SHP77 treated with DMSO at 0.1 percent for 48 hours (cell line): ENCODE data around the gene ARHGAP23.
"Not testable (repeated sequence)": the region's sequence is repeated elsewhere in the genome, so short reads cannot be mapped to it uniquely, and the experiment has no call there.

ENCODE experiments used
- DNase-seq: peaks from one replicate; lab custom pipeline; 2025; lab: John Stamatoyannopoulos, UW

Gene ARHGAP23

DNA sequence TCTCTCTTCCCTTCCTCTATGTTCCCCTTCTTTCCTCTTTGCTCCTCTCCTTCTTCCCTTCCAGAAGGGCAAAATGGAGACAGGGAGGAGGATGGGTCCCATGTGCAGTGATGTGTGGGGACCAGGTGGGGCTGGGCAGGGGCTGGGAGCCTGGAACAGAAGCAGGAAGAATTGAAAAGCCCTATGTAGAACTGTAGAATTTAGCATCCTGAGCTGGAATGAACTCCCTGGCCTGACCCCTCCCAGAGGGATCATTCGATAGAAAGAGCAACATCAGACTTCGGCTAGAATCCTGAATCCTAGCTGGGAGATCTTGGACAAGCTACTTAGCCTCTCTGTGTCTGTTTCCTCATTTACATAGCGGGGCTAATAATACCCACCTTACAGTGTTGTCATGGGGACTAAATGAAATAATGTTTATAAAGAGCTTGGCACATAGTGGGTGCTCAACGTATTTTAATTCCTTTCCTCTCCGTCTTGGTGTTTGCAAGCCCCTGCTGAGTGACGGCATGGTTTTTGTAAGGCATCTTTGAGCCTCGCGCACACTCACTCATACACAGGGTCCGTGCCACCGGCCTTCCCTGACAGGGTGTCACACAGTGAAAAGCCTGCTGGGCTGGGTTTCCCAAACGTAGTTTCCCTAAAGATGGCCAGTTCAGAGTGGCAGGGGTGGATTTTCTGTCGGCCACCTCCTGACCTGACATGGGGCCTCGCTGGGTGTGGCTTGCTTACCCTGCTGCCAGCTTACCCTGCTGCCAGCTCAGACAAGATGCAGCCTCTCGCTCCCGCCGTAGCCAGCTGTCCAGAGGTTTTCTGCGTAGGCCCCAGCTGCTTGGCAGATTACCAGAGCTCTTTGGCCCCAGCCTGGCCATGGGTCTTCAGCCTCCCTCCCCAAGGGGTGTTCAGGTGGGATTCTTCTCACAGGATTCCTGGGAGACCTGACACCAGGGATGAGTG lies 6.1 kb upstream of the ARHGAP23 start:
- peak; percentile 10 for DNase-seq

DNA sequence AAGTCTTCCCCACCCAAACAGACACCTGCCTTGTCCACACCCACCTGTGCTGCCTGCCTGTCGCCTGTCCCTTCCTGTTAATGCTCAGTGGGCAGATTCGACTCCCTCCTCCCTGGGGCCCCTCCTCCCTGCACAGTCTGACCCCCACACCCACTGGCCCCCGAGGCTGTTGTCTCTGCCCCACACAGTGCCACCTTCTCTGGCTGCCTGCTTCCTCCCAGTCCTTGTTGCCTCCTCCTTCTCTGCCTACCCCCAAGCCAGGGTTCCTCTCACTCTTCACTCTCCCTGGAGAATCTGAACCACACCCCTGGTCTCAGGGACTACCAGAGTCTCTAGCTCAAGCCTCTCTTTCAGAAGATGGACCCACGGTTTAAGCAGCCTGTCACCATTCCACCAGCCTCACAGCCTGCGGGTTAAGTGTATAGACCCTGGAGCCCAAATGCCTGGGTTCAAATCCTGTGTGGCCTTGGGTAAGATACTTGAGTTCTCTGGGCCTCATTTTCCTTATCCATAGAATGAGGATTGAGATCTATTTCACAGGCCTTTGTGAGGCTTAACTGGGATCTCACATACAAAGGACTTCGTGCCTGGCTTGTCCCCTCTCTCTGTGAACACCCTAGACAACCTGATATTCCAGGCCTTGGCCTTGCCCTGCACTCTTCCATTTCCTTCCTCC lies 3.8 kb upstream of the ARHGAP23 start:
- no peak for DNase-seq

DNA sequence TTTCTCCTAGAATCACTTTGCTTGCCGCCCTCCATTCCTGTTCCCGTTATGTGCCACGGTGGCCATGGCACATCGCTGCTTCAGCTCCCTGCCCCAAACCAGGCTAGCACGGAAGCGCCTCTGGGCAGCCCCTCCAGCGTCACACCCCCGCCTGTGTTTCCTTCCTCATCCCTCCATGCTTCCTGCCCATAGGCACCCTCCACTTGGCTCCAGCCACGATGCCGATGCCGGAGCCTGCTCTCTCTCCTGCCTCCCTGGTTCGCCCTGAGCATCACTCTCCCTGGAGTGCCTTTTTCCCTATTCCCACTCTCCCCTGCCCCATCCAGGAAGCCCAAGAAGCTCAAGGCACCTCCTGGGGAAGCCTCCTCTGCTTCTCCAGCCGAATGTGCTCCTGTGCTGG lies 3.2 kb upstream of the ARHGAP23 start:
- DNase-seq: no peak

DNA sequence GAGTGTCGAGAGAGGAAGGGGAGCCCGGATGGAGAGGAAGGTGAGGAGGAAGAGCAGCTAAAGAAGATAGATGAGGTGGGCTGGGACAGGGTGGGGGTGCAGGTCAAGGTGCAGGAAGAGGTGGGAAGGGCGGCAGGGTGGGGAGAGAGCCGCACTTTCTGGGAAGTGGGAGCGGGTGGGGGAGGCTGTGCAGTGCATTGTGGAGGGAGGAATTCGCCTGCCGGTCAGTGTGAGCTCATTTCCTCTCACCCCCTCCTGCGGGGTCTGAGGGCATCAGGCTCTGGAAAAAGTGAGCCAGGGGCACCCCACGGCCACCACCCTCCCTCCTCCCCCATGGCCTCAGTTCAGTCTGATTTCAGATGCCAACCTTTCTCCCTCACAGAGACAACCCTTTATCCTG lies 2.5 kb upstream of the ARHGAP23 start:
- DNase-seq: no peak

DNA sequence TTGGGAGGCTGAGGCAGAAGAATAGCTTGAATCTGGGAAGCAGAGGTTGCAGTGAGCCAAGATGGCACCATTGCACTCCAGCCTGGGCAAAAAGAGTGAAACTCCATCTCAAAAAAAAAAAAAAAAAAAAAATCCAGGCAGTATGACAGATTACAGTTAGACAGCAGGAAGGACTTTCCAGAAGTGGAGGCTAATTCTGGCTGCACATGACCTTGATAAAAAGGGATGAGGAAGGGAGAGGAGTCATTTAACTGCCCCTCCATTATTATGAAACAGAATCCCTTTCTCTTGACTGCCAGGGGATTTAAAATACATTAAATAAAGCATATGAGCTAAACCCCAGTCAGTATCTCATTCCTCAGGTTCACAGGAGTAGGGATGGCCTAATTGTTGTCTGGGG lies 1.8 kb upstream of the ARHGAP23 start:
- DNase-seq: no peak

- no peak for DNase-seq
These were observed 909 bp upstream of the ARHGAP23 start for GRCh38 chr17:38427160-38427949.

GRCh38 chr17:38428643-38429371 lies 543 bp downstream of the ARHGAP23 start:
- DNase-seq: no peak

GRCh38 chr17:38429476-38430100 lies 1.3 kb downstream of the ARHGAP23 start:
- no peak for DNase-seq

DNA sequence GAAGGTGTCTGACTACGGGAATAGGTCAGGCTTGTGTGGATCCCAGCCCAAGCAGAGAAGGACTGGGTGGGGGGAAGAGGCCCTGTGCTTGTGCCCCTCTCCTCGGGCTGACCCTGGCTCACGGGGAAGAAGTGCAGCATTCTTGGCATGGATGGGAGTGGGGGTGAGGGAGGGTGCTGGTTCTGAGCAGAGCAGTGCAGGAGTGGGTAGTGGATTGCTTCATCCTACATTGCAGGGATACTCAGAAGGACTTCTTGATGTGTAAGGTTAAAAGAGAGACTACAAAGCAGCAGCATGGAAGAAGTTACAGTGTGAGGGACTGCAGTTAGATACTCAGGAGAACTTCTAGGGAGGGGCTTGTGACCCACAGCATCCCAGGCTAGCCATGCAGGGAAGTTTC lies 2.1 kb downstream of the ARHGAP23 start:
- DNase-seq: no peak

- no peak for DNase-seq
These were observed 2.6 kb downstream of the ARHGAP23 start for GRCh38 chr17:38430822-38431221.

DNA sequence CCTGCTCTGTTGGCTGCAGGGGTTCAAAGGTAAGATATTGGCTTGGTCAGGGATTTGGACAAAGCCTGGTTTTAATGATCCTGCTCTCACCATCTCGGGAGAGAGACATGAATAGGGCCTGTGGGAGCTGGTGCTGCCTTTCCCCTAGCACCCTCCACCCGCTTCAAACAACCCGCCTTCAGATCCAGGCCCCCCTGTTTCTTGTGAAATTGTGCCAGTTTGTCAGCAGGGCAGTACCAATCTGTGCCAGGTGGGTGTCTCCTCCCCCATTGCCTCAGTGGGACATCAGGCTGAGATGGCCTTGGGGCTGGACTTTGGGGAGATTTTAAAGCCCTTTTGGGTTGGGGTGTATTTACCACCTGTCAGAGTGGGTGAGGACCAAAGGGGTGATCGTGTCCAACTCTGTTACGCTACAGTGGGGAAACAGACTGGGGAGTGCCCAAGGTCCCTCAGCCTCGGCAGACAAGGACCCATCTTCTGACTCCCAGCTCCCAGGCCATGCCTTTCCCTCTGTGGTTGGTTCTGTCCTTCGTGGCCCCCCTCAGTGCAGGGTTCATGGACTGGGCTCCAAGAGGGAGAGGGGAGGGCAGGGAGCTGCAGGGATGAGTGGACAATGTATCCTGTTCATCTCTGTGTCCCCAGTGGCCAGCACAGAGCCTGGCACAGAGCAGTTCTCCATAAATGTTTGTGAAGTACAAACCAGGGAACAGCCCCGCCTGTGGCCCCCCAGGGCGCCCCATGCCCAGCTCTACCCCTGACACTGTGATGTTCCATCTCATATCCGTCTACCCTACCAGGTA lies 3.3 kb downstream of the ARHGAP23 start:
- DNase-seq: no peak

- DNase-seq: no peak
These were observed 6.0 kb downstream of the ARHGAP23 start for GRCh38 chr17:38434178-38434665.

- no peak for DNase-seq
These were observed 7.5 kb downstream of the ARHGAP23 start for GRCh38 chr17:38435795-38436194.

DNA sequence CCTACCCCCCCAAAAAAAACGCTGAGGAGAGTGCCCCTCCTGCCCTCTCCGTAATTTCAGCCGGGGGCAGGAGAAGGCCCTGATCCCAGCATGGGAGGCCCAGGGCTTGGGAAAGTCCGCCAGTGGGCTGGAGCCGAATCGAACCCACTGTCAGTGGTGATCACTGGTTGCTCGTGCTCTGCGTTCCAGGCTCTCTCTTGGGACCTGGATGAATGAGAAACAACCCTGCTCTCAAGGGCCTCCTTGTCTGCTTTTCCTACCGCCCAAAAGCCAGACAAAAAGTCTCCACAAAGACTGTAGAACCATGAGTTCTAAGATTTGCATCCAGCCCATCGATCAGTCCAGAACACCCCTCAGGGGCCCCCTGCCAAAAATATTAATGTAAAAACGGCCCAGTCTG lies 8.1 kb downstream of the ARHGAP23 start:
- DNase-seq: no peak

DNA sequence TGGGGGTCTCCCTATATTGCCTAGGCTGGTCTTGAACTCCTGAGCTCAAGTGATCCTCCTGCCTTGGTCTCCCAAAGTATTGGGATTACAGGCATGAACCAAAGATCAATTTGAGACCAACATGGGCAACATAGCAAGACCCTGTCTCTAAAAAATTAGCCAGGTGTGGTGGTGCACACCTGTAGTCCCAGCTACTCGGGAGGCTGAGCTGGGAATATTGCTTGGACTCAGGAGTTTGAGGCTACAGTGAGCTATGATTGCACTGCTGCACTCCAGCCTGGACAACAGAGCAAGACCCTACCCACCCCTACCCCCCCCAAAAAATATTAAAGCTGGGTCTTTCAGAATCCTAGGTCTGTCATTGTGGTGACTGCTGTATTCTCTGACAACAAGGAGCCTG lies 9.0 kb downstream of the ARHGAP23 start:
- not testable (repeated sequence) for DNase-seq

- DNase-seq: no peak
These were observed 11.2 kb downstream of the ARHGAP23 start for GRCh38 chr17:38439436-38439835.

- no peak for DNase-seq
These were observed 12.5 kb downstream of the ARHGAP23 start for GRCh38 chr17:38440614-38441397.

DNA sequence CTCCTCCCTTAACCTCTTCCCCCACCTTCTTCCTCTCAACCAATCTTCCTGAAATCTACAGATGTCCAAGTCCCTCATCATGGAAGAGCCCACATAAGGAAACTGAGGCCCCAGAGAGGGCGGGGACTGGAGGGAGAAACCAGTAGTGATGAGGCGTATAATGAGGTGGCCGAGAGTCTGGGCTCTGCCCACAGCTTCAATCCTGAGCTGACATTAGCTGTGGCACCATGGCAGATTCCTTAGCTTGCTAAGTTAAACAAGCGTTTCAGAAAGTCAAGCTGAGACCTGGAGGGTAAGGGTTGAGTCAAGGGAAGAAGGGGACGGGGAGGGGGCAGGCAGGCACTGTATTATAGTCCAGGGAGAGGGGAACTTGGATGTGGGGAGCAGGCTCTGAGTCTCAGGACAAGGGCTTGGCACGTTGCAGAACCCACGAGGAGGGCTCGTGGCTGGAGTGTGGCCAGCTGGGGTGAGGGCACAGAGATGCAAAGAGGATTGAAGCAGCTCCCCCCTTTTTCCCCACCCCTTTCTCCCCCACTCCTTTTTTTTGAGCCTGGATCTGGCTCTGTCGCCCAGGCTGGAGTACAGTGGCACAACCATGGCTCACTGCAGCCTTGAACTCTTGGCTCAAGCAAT lies 13.3 kb downstream of the ARHGAP23 start:
- DNase-seq: no peak

GRCh38 chr17:38442548-38442947 lies 14.3 kb downstream of the ARHGAP23 start:
- DNase-seq: no peak
